Measurements from ENCODE around the gene KAT2B.

GRCh38 chr3:20075197-20075596 lies 35.0 kb downstream of the KAT2B start:
- TF ChIP-seq POLR2A (IDR thresholded peaks at IDR 0.05) (no peak), CTCF (IDR thresholded peaks at IDR 0.05) (no peak), POLR2AphosphoS5 (IDR thresholded peaks at IDR 0.05) (no peak)

Measured in gastroesophageal sphincter (tissue), 3 donors.